ENCODE measurements around the gene GRAMD1B.

GRAMD1B gene

DNA sequence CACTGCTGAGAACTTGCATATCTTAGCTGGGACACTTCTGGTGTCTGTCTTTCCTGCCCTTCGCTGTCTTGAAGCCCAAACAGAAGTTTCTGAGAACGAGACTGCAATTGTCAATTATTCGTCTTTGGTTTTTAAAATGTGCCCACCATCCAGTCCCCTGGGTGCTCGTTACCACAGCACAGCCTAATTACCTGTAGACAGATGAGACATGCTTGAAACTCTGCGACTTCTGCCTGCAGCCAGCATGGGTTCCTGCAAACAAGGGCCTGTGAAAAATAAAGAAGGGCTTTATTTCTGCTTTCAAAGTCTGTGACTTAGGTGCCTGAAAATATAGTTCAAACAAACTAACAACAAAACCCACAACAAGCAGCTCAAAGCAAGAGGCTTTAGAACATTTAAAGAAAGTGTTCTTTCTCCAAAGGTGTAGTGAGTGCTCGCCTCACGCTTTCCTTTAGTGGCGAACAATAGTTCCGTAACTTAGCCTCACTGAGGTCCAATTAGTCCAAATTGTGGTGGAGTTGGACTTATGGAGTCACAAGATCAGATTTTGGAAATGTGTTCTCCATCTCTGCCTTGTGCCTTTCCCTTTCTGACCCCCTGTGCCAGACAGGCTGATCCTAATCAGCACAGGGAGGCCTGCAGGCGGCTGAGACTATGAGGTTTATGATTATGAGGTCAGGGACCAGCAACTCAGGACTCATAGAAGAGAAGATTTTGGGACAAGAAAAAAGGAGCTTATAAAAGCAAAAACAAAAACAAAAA, 20.4 kb upstream of the GRAMD1B start:
- no peak for DNase-seq

DNA sequence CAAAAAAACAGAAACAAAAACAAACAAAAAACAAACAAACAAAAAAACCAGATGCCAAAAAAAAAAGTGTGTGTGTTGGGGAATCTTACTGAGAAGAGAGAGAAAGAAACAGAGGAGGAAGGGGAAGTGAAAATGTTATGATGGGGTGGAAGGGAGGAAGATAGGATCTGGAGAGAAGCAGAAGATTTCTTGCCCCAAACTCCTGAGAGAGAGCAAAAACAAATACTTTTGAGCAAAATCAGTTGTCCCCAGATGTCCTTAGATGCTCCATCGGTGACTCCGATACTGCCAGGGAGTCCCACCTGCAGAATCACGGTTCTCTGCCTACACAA, 19.9 kb upstream of the GRAMD1B start:
- no peak for DNase-seq

DNA sequence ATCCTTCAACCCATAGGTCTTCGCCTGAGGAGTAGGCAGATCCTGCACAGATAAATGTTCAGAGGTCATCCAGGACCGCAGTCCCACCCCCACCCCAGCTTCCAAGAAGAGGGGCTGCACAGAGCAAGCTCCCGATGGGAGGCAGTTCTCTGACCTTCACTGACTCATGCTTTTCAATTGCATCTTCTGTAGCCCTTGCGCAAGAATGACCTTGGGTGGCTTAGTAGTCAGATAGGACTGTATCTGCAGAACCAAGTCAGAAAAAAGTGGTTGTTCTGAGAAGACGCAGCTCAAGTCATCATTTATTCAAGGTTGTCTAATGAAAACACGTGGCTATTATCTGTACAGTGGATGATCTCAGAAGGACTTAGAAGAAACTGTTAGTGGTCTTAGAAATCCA, 16.4 kb upstream of the GRAMD1B start:
- no peak for DNase-seq

DNA sequence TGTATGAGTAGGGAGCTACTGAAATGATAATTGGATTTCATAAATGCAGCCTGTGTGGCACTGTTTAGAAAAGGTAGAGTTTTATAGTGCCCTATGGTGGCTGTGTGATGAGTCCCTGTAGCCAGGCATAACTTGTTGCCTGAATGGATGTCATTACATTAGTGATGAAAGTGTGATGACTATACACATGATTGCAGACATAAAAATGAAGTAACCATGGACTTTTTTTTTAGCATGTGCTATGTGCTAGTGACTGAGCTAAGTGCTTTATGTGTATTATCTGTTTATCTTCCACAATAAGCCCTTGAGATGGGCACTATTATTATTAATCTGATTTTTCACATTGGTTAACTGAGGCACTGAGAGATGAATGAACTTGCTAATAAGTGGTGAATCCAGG, 13.5 kb upstream of the GRAMD1B start:
- no peak for DNase-seq

DNA sequence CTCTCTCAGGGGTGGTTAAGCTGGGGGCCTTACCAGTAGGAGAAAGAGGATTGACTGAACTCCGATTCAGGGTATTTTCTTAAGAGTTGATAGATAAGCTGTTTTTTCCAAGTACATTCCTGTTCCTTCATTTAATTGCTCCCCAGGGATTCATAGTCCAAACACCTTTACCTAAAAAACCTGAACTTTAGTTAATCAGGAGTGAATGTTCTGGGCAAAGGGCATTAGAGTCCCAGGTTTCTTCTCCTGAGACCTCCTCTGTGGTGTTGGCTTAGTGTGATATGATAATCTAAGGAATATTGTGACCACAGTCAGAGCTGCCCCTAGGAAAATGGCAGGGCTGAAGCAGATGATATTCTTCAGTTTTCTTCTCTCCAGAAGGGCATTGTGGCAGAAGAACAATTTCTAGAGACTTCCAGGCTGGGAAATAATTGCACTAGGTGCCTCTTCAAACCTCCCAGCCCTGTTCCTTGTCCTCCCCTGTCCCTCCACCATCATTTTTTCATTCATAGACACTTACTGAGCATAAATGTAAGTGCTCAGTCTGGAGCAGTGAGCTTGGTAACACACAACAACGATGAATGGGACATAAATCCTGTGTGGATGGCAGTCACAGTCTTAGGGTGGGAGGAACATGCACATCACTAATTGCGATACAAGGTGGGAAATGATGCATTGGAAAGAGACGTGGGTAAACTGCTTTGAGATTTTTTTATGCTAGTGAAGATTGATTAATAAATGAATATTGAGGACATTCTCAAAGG, 11.5 kb upstream of the GRAMD1B start:
- DNase-seq = no peak

DNA sequence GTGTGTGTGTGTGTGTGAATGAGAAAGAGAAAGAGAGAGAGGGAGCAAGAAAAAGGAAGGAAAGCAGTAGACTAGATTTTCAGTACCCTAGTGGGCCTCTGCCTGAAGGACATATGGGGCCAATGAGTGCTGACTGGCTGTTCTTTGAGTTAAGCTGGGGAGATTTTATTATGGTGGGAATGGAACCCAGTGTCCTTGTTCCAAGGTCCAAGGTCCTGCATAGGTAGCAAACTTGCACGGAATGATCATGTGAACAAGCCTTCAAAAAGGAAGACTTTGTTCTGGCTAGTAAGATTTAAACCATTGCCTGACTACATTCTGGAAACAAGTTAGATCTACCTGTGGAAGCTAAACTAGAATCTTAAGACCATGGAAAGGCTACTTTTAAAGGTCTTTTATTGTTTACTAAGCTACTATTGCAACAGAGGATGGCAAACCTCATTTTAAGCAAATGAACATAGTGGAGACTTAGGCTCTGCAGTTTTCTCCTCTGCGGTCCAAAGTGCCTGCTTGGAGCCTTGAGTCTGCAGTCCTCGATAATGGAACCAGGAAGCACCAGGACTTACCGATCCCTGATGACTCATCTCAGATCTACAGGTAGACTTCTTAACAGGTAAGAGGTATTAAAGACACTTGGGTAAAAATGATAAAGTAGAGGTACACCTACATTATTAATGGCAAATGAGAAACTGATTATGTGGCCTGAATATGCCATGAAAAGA, 10.2 kb upstream of the GRAMD1B start:
- no peak for DNase-seq

DNA sequence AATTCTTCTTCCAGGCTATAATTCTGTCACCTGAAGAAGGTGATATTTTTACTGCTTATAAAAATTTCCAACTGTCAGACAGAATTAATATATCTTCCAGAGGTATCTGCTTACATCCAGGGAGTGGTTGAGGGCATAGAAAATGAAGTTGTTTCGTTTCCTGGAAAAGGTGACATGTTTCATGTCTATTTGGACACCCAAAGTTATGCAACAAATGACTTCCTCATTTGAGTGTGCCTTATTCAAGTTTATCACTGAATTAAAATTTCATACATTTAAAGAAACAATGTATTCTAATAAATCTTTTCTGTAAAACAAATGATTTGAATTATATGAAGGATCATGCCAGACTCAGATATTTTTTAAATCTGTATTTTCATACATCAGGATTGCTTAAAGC, 8.5 kb upstream of the GRAMD1B start:
- DNase-seq = no peak

DNA sequence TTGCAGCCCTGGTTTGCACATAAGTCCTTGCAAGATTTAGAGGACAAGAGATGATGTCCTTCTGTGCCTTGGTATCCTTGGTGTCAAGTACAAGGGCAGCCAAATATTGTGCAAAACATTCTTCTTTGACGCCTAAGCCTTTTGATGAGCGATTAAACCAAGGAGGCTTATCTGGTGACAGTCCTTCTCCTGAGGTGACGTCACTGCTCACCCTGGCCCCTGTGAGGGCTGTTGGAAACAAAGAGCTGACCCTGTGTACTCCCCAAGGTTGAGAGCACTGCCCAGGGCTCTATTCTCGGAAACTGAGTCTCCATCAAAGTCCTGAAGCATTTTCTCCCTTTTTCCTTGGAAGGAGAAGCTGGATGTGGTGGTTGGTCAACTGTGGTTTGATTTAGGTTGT, 4.7 kb upstream of the GRAMD1B start:
- DNase-seq = no peak

DNA sequence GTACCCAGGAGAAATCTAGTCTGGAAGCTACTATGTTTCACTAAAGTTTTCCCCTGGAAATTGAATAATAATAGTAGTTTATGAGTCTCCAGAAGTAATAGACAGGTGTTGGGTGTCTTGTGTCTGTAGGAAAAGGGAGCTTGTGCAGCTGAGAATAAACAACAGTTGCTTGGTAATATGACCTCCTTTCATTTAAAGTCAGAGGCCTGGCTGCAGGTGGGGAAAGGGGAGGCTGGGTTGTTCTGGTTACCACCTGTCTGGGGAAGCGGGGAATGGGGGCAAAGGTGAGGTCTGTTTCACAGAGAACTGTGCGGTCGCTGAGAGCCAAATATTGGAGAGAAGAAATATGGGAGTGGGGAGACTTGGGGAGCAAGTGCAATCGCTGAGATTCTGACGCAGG, 3.3 kb upstream of the GRAMD1B start:
- DNase-seq = no peak

DNA sequence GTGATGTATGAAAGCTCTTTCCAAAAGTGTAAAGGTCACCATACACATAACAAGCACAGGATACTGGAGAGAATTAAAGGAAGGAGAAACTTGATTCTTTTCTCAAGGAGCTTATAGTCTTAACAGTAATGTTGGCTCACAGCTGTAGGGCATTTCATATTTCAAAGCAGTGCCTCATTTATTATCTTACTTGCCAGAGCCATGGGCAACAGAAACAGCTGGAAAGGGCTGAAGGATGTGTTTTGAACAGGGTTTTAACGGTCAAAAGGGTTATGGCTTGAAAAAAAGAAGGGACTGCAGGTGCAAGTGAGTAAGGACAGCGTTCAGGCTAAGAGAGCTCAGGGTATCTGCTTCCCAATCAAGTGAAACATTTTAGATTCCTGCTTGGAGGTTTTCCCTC, 2.7 kb upstream of the GRAMD1B start:
- no peak for DNase-seq

DNA sequence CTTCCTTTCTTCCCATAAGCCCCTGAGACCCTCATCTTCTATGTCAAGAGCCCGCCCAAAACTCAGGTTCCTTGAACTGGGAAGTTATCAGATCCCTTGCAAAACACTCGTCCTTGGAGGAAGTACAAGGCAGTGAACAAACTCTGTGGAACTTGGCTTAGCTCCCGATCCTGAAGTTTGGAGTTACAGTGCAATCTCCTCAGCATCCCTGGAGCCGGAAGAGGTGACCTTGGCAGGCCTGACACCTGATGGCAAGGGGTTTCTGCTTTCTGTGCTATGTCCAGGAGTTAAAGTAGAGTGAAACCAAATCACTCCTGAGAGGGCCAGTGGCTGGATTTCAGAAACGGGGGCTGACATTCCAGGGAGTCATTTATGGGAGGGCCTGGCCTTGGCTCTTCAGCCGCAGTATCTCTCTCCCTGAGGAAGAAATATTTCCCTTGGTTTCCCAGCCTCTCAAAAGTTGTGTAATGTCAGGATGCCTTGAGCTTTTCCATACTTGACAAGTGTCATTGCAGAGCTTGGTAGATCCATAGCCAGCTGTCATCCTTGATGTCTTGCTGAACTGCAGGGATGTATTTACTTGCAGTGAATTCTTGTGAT, 1.9 kb upstream of the GRAMD1B start:
- DNase-seq = no peak

DNA sequence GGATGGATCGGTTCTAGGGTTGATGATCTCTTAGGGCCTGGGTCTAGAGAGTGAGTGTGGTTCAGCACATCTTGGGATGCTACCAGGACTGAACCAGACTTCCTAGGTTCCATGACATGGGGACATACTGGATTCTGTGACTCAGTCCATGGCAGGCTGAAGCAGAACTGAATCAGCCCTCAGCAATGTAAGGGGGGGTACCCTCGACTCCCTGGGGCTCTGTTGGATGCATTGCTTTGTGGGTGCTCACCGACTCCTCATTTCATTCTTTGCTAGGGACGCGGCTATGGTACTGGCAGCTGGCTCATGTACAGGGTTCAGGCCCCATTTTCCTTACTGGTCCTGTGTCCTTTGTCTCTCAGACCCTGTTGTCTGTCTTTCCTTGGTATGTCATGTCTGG, 733 bp upstream of the GRAMD1B start:
- no peak for DNase-seq

DNA sequence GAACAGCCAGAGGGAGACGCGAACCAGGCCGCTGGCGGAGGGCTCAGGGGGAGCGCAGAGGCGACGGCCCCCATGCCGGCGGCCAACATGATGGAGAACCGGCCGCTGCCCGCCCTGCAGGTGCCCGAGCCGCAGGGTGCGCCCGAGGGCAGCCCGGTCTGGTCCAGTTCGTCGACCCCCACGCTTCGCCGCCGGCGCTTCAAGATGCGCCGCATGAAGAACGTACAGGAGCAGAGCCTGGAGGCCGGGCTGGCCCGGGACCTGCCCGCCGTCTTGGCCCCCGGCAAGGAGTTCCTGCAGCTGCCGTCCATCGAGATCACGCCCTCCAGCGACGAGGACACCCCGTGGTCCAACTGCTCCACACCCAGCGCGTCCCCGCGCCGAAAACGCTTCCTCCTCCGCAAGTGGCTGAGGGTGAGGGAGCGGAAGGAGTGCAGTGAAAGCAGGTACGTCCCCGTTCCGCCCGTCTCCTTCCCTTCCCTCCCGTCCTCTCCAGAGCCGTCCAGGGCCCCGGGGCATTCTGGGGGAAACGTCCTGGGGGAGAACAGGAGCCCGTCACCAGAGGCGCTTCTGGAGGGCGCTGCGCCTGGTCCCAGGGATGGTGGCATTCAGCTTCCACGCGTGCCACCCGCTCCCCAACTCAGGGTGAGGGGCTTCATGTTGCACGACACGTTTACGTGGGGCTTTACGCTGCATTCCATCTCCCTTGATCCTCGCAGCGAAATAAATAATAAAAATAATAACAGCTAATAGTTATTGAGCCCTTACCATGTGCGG, 840 bp downstream of the GRAMD1B start:
- DNase-seq = peak; percentile 28

DNA sequence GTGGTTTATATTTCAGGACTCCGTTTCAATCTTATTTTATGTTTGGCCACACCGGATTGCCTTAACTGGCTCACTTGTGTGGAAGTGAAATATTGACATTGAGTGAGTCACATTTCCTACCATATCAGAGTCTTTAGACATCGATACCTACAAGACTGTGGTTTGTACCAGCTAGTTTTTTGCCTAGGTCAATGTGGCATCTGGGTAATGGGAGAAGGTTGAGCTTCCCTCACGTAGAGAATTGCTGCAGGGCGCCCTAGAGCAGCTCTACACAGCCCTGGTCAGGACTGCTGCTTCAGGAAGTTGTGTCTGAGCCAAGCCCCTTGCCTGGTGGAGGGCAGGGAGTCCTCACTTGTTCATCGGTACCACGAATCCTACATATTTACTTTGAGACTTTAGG, 1.6 kb downstream of the GRAMD1B start:
- no peak for DNase-seq

DNA sequence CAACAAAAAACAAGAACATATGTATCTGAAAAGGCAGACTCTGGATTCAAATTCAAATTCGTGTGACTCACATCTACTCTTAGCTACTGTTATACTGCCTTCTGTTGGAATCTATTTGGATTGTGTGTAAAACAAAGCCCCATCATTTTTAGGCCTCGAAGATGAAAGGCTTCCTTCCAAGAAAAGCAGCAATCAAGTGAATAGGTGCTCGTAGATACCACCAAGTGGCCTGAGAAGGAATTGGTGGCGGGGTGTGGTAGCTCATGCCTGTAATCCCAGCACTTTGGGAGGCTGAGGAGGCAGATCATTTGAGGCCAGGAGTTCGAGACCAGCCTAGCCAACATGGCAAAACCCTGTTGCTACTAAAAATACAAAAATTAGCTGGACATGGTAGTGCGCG, 4.2 kb downstream of the GRAMD1B start:
- DNase-seq = no peak

DNA sequence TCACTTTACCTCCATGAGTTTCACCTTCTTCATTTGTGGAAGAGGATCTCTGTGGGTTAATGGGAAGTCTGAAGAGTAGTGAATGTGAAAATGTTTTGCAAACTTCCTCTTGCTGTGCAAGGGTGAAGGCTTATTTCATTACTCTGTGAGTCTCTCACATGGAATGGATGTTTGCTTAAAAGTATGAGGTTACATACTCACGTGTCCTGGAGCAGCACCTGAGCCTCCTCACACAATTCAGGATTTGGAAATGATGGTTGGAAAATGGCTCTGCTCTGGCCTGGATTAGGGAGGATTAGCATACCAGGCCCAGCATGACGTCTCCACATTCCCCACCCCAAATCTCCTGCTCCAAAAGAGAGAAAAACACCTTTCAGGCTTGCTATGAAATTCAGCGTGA, 4.8 kb downstream of the GRAMD1B start:
- no peak for DNase-seq

DNA sequence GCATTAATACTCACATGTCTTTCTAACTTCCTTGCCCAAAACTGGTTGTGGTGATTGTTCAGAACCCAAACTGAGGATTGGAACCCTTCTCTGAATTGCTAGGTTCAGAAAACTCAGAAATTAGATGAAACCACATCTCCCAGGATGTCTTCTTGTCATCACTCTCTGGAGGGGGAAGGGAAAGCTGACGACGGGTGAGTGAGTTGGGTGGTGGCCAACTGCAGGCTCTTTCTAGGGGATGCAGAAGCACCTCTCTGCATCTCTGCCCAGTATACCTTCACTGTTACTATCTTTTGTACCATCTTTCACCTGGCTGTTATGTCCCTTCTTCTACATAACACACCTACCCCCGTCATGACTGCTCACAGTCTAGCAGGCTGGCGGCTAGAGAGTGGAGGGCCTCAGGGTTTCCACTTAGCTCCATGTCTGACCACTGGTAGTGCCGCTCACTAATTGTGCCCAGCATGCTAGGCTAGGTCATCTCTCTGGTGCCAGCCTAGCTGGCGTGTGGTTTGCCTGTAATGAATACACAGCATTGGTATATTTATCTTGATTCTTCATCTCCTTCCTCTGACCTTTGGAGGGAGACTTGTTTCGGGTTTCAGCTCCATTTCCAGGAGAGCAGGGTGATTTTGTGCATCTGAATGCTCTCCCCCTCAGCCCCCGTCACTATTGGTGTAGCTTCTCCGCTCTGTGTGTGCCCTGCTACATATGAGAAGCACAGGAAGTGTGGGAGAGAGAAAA, 7.3 kb downstream of the GRAMD1B start:
- DNase-seq = no peak

DNA sequence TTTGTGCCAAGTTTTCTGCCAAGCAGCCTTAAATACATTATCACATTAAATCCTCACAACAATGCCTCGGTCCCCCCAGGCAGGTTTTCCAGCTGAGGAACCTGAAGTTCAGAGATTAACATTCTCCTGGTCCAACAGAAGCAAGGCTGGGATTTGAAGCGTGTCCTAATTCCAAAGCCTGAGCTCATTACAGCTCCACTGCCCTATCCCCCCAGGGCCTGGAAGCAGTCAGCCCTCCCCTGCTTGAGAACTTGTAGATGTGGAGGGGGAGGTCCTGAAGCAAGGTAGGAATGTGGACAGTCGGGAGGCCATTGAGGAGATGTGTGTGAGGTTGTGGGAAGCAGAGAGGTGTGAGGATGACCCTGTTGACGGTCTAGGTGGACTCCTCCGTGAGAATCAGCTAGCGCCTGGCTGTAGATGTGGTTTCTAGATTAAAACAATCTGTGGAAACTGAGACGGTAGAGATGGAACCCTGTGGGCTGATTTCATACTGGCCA, 8.1 kb downstream of the GRAMD1B start:
- no peak for DNase-seq

DNA sequence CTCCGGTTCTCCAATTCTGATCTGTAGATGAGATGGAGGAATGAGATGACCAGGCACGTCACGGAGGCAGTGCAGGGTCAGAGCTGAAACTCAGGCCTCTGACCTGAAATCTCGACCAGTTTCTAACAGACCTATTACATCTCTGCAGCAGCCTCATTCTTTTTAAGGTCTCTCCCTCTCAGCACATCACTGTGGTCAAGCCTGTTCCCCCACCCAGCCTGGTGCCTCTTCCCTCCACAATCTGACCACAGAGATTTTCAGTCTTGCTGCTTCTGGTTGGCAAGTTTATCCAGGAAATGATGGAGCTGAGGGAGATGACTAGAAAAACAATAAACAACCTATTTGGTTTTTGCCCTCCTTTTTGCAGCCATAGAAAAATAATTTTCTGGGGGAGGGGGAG, 9.5 kb downstream of the GRAMD1B start:
- DNase-seq = no peak

DNA sequence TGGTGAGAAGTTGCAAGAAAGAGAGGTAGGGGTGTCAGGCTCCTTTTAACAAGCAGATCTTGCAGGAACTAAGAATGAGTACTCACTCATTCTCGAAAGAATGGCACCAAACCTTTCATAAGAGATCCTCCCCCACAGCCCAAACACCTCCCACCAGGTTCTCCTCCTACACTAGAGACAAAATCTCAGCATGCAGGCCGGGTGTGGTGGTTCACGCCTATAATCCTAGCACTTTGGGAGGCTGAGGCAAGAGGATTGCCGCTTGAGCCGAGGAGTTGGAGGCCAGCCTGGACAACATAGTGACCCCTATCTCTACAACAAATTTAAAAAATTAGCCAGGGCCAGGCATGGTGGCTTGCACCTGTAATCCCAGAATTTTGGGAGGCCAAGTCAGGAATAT, 11.1 kb downstream of the GRAMD1B start:
- no peak for DNase-seq

DNA sequence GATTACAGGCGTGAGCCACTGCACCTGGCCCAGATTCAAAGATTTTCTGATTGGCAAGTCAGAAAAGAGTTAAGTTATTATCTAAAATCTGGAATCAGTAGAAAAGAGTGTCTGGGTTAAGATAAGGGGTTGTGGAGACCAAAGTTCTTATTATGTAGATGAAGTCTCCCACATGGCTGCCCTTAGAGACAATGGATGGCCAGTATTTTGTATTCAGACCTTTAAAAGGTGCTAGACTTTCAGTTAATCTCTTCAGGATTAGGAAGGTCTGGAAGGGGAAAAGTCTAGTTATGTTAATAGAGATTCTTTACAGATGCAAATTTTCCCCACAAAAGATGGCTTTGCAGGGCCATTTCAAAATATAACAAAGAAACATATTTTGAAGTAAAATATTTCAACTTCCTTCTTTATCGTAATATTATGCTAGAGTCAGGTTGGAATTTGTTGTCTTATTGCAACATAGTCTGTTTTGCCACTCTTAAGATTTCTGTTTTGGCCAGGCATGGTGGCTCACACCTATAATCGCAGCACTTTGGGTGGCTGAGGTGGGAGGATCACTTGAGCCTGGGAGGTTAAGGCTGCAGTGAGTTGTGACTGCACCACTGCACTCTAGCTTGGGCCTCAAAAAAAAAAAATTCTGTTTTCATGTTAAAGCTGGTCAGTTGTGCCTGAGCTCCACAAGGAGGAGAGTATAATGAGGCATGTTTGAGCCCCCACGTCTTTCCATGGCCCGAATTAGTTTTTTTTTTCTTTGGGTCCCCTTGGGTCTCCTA, 14.0 kb downstream of the GRAMD1B start:
- no peak for DNase-seq
